NCI-H187 (cell line): ENCODE measurements around the gene HGS.
"Not testable (repeated sequence)": the region's sequence is repeated elsewhere in the genome, so short reads cannot be mapped to it uniquely, and the experiment has no call there.

Experiments
- DNase-seq, 2 experiments: peaks; one replicate each; lab custom pipeline; 2025; lab: John Stamatoyannopoulos, UW

Gene HGS

GRCh38 chr17:81720267-81721071 is 36.7 kb downstream of the HGS start:
- no peak for DNase-seq

GRCh38 chr17:81722184-81723120 is 38.6 kb downstream of the HGS start:
- DNase-seq: no peak

- no peak for DNase-seq
Observed at GRCh38 chr17:81723651-81724209, 39.9 kb downstream of the HGS start.

GRCh38 chr17:81725439-81725838 is 41.6 kb downstream of the HGS start:
- DNase-seq: no peak

- DNase-seq: no peak
Observed at GRCh38 chr17:81726004-81726403, 42.2 kb downstream of the HGS start.

- no peak for DNase-seq
Observed at GRCh38 chr17:81727324-81728031, 43.7 kb downstream of the HGS start.

- DNase-seq: peak in 1 of 2 experiments; percentile 37
Observed at GRCh38 chr17:81733507-81734404, 49.9 kb downstream of the HGS start.

- no peak for DNase-seq
Observed at GRCh38 chr17:81734405-81735263, 50.8 kb downstream of the HGS start.

GRCh38 chr17:81735264-81736102 is 51.7 kb downstream of the HGS start:
- no peak for DNase-seq

GRCh38 chr17:81737947-81738800 is 54.4 kb downstream of the HGS start:
- no peak for DNase-seq

- DNase-seq: no peak
Observed at GRCh38 chr17:81738801-81739393, 55.1 kb downstream of the HGS start.

- not testable (repeated sequence) for DNase-seq
Observed at GRCh38 chr17:81739593-81739992, 55.8 kb downstream of the HGS start.

- no peak for DNase-seq
Observed at GRCh38 chr17:81740395-81740961, 56.7 kb downstream of the HGS start.

- no peak for DNase-seq
Observed at GRCh38 chr17:81741049-81741593, 57.3 kb downstream of the HGS start.

- no peak for DNase-seq
Observed at GRCh38 chr17:81741594-81742452, 58.0 kb downstream of the HGS start.
